K562 (cell line): Measurements from ENCODE around the gene IGF1R.

Source experiments
- BRF2 ChIP-seq: IDR thresholded peaks from 3 replicates; pipeline ENCODE4 v1.6.1; 2011; ENCODE audit warnings: borderline replicate concordance, mild to moderate bottlenecking; ENCODE audit not compliant: insufficient read length, insufficient read depth
- CTCF ChIP-seq, 3 experiments: IDR thresholded peaks in 2 of 3; conservative IDR thresholded peaks in 1 of 3; 2 replicates each; pipeline ENCODE4 v1.5.1; 2011 to 2012; ENCODE audit warnings: low read length in 3 of 3, mild to moderate bottlenecking in 3 of 3, control low read depth in 2 of 3, improper control_type of control experiment in 1 of 3, inconsistent platforms in 1 of 3, low read depth in 1 of 3, mixed read lengths in 1 of 3, moderate library complexity in 1 of 3; ENCODE audit not compliant: insufficient read depth in 2 of 3
- CTCFL ChIP-seq: IDR thresholded peaks from 2 replicates; pipeline ENCODE4 v1.6.1; 2011; ENCODE audit warnings: borderline replicate concordance, low read depth, mild to moderate bottlenecking, moderate library complexity, low read length; ENCODE audit not compliant: insufficient read depth, poor library complexity, severe bottlenecking
- POLR2AphosphoS5 ChIP-seq: IDR thresholded peaks from 2 replicates; pipeline ENCODE4 v1.6.1; 2011; ENCODE audit warnings: mild to moderate bottlenecking, low read depth, low read length, moderate library complexity; ENCODE audit not compliant: control insufficient read depth, insufficient read depth
- RAD51 ChIP-seq: fragments of 450-650 bp; IDR thresholded peaks from 2 replicates; pipeline ENCODE4 v1.7.1; 2016; ENCODE audit warnings: low read depth, mild to moderate bottlenecking, borderline replicate concordance
- SMC3 ChIP-seq: conservative IDR thresholded peaks from 2 replicates; pipeline ENCODE4 v1.6.1; 2011; ENCODE audit warnings: low read depth, low read length, improper control_type of control experiment; ENCODE audit not compliant: insufficient read depth

GRCh38 chr15:98920091-98920880, 271.9 kb downstream of the IGF1R start:
- TF ChIP-seq SMC3 (no peak), CTCF (IDR thresholded peaks at IDR 0.05 in 2 of 3, conservative IDR thresholded peaks at IDR 0.05 in 1 of 3; ENCODE audit: insufficient read depth in 2 of 3, low read depth in 1 of 3, low read length in 3 of 3) (no peak), RAD51 (no peak), CTCFL (no peak), POLR2AphosphoS5 (no peak), BRF2 (no peak)
